ENCODE data around the gene HOXA3. TPM values are rescaled to one million over a fixed set of nuclear protein-coding genes. Genes with fewer than 3 reads are reported as not detected.

HOXA3 gene
- total RNA-seq, 1 donor, result 3.5 TPM

GRCh38 chr7:27073076-27073475, 79.3 kb downstream of the HOXA3 start:
- no peak overlapping the region for H3K4me3 ChIP-seq (ENCODE audit: low read depth, low read length)
- no peak for DNase-seq (ENCODE audit: low read depth)
- TF ChIP-seq CTCF (IDR thresholded peaks at IDR 0.05; ENCODE audit: insufficient read depth, low read length), result no peak

GRCh38 chr7:27071622-27072390, 80.6 kb downstream of the HOXA3 start:
- no peak for DNase-seq (ENCODE audit: low read depth)
- H3K4me3 ChIP-seq (ENCODE audit: low read depth, low read length), result no peak overlapping the region
- no peak for TF ChIP-seq CTCF (IDR thresholded peaks at IDR 0.05; ENCODE audit: insufficient read depth, low read length)

- DNase-seq (ENCODE audit: low read depth), result no peak
- no peak for TF ChIP-seq CTCF (IDR thresholded peaks at IDR 0.05; ENCODE audit: insufficient read depth, low read length)
- no peak overlapping the region for H3K4me3 ChIP-seq (ENCODE audit: low read depth, low read length)
Observed at GRCh38 chr7:27068259-27068658, 84.1 kb downstream of the HOXA3 start.

DNA sequence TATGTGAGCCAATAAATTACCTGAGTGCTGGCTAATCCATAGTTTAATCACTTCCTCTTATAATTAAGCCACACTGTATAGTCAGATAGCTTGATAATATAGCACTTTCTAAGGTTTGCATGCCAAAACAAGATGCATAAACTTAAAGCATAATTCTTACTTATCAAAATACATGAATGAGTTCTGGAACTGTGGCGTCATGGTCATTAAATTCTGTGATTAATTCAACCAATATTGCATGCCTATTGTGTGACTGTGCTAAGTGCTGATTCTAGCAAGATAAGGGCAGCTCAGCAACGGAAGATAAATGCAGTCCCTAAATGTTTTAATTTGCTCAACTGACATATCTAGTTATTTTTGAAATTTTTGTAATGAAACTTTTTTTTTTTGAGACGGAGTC, 86.2 kb downstream of the HOXA3 start:
- no peak for TF ChIP-seq CTCF (IDR thresholded peaks at IDR 0.05; ENCODE audit: insufficient read depth, low read length)
- no peak overlapping the region for H3K4me3 ChIP-seq (ENCODE audit: low read depth, low read length)
- DNase-seq (ENCODE audit: low read depth), result peak; percentile 37

GRCh38 chr7:27065709-27066108, 86.7 kb downstream of the HOXA3 start:
- TF ChIP-seq CTCF (IDR thresholded peaks at IDR 0.05; ENCODE audit: insufficient read depth, low read length), result no peak
- no peak for DNase-seq (ENCODE audit: low read depth)
- H3K4me3 ChIP-seq (ENCODE audit: low read depth, low read length), result no peak overlapping the region

DNA sequence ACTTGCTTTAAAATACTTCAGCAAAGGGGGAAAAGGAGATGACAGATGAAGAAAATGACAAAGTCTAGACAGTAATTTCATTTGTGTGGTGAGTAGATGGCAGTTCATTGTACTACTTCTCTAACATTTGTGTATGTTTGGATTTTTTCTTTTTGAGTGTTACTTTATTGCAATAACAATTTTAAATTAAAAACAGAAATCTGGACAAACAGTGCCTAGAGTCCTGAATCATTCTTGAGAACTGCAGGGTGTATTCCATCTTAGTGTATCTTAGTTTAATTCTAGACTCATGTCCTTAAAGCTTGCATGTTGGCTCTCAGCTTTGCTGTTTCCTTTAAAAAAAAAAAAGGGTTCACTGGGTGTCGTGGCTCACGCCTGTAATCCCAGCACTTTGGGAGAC, 87.7 kb downstream of the HOXA3 start:
- H3K4me3 ChIP-seq (ENCODE audit: low read depth, low read length), result no peak overlapping the region
- DNase-seq (ENCODE audit: low read depth), result no peak
- TF ChIP-seq CTCF (IDR thresholded peaks at IDR 0.05; ENCODE audit: insufficient read depth, low read length), result no peak

GRCh38 chr7:27064159-27064558, 88.2 kb downstream of the HOXA3 start:
- H3K4me3 ChIP-seq (ENCODE audit: low read depth, low read length), result no peak overlapping the region

More at GRCh38 chr7:27064159-27064558, 88.2 kb downstream of the HOXA3 start:
- DNase-seq (ENCODE audit: low read depth), result peak; percentile 26
- no peak for TF ChIP-seq CTCF (IDR thresholded peaks at IDR 0.05; ENCODE audit: insufficient read depth, low read length)

Data from fibroblast of the aortic adventitia (primary cell).